ENCODE measurements around the gene SLC1A5.

Gene SLC1A5

DNA sequence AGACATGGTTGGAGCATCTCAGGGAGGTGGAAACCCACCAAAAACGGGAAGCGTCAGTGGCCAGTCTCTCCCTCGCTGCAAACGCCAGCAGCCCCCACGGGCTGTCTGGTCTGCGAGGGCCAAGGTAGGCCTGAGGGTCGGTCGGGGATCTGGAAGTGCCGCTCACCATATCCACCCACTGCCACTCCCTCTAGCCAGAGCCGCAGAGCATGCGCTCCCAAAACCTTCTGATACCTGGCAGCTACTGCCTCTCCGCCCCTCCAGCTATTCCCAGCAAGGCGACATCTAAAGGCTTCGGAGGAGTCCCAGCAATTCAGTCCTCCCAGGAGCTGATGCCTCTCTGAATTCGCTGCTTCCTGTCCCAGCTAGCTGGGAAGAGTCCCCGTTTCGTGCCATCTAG is 46.9 kb downstream of the SLC1A5 start:
- no peak for DNase-seq

DNA sequence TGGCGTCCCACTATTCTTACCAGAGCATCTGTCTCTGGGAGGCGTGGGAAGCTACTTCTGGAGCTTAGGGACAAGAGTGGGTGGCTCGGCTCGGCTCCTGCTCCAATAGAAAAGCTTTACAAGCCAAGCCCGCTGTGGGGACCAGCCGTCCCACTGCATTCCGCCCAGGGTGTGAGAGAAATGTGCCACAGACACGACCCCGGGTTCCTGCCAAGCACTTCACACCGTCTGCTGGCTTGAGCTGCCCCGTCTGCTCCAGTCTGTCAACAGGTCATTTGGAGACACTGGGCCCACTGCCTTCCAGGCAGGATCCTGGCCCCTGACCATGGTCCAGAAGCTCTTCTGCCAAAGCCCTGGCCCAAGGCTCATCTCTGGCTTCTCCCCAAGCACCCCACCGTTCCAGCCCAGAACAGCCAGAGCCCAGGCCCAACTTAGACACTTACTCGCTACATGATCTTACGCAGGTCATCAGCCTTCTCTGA is 49.1 kb downstream of the SLC1A5 start:
- no peak for DNase-seq

DNA sequence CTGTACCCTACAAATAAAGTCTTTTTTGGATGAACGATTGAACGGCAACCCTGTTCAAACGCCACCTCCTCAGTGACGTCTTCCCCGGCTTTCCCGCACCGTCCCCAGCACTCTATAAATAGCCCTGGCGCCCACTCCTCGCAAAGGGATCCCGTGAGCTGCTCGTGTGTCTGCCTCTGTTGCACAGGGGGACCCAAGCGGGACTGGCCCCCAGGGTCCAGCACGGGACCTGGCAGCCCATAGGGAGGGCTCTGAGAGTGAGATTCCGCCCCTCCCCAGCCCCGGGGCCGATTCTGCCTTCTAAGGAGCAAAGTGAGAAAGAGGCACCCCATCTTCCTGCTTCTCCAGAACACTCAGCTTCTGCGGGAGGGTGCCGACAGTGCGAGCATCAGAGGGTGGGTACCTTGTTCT is 50.6 kb downstream of the SLC1A5 start:
- no peak for DNase-seq

DNA sequence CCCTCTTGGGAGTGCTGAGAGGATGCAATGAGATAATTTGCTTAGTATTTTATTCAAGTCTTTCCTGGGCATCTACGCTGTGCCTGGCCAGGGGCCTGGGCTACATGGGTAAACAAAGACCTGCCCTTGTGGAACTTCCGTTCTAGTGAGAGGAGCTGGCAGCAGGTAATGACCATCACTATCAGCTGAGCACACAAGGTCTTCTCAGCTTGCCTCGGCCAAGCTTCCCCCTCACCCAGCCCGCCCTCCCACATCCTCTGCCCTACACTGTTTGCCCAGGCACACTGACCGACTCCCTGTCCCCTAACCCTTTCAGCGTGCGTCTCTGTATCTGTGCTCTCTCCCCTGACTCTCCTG is 51.1 kb downstream of the SLC1A5 start:
- no peak for DNase-seq

DNA sequence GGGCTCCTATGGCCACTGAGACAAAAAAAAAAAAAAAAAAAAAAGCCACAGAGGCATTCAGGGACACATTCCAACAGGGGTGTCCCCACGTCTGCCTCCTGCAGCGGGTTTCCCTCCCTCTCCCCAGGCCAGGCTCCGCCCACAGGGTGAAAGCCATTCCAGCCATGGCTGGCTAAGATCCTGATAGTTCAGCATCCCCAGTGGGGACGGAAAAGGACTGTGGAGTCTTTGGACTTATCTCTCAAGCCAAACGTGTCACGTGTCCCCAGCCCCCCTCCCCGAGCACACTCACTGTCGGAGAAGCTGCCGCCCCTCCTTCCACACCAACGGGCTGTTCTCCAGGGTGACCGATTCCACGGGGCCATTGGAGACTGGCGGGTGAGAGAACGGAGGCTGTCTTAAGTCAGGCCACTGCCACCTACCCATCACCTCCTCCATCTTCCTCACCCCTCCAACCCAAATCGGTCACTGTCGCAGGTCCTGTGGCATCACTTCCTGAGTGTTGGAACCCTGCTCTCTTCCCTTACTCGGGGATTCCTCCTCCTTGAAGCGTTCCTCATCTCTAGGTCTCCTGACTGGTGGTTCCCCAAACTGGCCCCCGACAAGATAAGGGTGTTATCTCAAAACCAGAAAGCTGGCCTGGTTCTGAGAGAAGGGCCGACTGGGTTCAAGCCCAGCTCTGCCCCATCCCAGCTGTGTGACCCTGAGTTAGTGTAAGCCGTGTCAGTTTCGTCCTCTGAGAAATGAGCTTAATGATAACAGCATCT is 51.7 kb downstream of the SLC1A5 start:
- DNase-seq = no peak

DNA sequence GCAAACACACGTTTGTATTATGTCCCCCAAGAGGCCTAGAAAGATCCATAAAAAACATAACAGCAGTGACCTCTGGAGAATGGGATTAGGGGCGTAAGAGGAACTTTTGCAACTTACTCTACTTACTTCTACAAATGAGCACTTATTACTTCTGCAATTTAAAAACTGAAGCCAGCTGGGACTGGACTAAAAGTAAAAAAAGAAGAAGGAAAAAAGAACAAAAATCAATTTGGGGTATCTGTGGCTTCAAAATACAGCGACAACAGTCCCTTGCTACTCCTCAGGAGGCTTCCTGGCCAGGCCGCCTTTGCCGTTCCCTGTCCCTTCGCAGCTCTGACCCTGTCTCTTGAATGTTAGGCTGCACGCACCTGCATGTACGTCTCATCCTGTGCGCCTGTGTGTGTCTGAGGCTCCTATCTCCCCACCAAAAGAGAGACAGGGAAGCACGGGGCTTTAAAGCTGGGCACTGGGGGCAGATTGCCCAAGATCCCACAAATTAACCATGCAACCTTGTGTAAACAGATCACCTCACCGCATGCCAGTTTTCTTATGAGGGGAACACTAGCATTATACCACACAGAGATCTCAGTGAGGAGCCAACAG is 54.6 kb downstream of the SLC1A5 start:
- DNase-seq = no peak

DNA sequence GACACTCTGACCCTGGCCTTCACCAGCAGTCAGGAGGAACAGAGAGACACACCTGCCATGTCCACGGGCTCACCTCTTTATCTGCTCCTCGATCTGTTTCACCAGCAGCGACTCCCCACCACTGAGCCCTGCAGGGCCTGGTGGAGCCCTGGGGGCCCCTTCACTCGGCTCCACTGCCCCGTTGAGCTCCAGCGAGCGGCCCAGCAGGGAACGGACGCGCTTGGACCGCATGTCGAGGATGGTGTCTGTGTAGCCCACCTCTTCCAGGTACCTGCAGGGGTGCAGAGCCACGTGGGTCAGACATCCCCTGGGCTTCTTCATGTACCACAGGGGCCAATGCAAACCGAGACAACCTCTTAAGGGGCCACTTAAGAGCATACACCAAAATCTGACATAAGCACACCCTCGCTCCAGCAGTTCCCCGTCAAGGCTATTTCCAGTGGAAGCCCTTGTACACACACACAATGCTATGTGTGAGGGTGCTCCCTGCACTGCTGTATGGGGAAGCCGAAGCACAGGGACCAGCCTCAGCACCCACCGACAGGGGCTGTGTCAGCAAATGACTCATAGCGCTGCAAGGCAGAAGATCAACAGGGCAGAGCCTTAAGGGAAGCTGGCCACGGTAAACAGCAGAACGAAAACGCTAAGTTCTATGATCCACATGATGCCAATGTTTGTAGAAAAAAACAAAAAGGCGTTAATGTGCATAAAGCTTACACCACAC is 55.3 kb downstream of the SLC1A5 start:
- DNase-seq = no peak

DNA sequence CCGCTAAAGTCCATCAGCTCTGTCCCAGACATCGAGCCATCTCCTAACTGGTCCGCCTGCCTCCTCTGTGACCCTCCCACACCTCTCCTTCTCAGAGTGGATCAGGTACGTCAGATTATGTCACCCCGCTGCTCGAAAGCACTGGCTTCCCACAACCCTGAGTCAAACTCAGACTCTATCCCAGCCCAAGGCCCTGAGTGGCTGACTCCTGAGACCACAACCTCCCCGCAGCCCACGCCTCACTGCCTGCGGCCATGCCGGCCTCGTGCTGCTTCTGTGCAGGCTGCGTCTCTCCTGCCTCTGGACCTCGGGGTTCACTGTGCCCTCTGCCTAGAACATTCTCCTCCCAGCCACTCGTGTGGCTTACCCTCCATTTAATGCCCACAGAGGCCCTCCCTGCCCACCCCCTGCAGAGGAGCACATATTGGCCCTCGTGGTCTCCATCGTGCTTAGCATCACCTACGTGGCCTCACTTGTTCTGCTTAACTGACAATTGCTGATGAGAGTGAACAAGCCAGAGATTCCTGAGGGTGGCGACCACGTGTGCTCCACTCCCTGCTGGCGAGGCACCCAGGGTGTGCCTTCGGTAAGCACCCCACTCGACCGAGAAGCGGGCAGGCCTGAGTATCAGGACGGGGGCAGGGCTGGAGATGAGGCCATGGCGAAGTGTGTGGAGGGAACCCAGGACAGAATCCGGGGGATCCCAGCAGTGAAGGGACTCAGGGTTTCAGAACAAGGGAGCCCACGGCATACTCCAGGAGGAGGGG is 56.0 kb downstream of the SLC1A5 start:
- DNase-seq = no peak

DNA sequence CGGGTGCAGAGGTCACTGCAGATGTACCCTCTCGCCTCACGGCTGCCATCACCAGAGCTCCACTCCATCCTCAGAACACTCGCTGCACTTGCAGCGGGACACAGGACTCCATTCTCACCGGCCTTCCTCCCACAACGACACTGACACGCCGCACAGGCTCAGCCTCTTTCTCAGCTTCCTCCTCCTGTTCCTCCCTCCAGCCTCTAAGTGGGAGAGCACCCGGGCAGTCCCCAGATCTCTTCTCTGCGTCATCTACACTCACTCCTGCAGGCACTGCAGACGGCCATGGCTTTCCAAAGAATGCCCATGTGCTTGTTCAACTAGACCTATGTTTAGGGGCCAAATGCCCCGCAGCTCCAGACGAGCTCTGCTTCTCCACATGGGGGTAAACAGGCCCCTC is 56.8 kb downstream of the SLC1A5 start:
- DNase-seq = no peak

DNA sequence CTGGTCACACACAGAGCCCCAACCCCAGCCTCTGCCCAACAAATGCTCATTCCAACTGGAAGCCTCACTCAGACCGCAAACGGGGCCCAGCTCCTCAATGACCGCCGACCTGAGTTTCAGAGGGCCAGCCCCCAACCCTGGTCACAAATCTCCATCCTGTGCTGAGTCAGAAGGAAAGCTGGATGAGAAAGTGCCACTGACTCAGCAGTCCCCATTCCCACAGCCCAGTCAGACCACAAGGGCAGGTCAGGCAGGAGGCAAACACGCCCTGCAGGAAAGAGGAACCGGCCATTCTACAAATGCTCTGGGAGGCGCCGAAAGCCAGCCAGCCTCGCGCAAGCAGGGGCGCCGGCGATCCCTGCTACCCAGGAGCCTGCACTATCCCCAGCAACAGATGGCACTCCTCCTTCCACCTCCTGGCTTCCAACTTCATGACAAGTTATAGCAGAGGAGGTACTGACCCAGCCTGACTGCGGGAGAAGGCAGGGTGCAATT is 57.3 kb downstream of the SLC1A5 start:
- no peak for DNase-seq

DNA sequence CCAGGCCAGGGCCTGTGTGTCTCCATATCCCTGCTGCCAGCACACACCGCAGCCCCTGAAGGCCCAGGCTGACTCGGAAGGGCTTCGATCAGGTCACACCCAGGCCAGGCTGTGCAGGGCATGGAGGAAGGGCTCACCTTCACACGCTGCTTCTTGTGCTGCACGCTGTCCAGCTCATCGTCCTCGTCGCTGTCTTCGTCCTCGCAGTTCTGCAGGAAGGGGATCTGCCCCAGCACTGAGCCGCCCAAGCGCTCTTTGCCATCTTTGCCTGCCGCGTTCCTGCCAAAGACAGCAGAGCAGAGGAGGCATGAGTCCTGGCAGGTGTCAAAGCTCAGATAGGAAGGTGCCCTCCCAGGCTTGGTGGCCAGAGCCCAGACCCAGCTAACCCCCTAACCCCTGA is 57.8 kb downstream of the SLC1A5 start:
- DNase-seq = no peak

DNA sequence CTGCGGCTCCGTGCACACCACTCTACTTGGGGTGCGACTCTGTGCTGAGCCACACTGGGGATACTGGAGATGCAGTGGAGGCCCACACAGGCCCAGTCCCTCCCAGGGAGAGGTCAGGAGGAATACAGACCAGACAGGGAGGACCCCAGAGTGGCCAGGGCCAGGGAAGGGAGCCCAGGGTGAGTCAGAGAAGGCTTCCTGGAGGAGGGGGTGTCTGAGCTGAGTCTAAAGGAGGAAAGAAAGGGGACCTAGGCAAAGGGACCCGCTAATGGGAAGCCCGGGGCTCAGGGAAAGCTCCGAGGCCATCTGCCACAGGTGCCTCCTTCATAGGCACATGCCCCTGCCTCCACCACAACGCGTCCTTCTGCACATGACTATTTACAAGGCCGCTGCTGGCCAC is 58.2 kb downstream of the SLC1A5 start:
- no peak for DNase-seq

DNA sequence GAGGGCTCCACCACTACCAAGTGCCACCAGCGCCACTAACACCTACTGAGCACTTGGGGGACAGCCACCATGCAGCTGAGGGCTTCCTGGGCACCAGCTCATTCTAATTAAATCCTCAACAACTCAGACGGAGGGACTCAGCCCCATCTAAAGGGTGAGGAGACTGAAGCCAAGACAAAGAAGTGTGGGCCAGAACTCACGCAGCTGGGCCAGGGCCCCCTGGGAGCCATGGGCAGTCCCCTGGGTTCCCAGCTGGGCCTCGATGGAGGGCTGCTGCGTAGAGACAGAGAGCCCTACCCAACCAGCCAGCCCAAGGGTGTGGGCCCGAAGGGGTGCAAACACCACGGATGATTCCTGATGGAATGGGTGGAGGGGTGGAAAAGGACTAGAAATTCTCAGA is 58.7 kb downstream of the SLC1A5 start:
- no peak for DNase-seq

DNA sequence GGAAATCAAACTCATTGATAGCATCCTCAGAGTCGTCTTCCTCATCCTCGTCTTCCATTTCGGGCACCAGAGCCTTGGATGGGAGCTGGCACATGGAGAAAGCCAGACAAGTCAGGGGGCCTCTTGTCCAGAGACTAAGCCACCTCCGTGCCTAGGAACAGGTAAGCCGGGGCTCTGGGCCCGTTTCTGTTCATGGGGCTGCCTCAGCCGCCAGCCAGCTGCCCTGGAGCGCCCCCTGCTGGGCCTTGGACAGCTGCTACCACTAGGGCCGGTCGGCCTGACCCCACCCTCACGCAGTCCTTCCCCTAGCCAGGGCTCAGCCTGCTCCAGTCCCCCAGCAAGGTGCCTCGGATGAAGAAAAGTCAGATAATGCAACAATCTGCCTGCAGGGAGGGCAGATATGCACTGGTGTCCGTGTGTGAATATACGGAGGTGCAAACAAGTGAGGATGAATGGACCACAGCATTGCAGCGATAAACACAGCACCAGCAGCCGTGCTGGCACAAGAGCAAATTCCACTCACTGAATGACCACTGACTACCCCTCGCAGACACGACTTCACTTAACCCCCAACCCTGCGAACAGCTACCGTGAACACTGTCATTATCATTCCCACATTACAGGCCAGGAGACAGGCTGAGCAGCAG is 59.6 kb downstream of the SLC1A5 start:
- peak; percentile 42 to 86 (median 76) for DNase-seq

DNA sequence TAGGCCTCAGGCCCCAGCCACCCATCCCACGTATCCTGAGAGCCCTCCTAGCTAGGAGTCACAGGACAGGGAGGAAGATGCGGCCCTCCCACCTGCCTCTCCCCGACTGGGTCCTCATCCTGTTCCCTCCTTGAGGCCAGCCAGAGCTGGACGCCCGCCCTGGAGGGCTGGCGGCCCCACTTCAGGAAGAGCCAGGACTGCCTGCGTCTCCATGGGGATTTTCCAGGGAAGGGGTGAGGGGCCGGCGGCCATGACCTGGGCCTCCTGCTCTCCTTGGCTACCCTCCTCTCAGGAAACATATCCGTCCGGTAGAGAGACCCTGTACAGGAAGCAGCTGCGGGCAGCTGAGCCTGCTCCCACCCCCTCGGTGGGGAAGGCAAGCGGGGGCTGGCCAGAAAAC is 60.2 kb downstream of the SLC1A5 start:
- no peak for DNase-seq

DNA sequence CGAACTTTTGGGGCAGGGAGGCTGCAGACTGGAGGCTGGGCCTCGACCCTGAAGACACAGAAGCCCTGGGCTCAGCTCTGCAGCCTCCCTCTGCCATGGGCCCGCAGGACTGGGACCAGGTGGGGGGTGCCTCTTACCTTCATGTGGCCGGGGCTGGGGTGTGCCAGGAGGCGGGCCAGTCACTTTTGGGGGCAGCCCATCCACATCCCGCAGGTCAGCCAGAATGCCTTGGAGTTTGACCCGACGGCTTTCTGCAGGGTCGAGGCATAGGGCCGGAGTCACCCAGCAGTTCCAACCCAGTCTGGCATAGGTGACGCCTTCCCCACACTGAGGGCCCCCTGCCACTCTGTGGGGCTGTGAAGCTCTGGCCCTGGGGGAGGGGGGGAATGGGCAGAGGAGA is 60.6 kb downstream of the SLC1A5 start:
- no peak for DNase-seq

DNA sequence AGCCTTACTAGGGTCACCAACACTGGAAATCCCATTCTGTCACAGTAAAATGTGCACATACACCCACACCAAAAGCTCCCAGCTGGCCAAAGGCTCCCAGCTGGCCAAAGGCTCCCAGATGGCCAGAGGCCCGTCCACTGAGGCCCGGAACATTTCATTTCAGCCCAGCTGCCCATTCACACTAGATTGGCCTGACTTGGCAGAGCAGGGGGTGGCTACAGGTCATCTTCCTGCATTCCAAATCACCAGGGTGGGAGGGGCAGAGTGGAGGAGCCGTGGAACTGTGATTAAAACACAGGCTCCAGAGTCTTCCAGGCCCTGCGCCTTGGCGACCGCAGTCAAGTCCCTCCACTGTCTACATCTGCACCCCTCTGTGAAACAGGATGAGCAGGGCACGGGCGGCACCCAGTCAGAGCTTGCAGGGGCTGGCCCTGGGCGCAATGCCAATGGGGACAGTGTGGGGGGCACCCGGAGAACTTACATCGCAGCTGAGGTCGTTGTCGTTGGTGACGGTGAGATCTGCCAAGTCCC is 61.4 kb downstream of the SLC1A5 start:
- no peak for DNase-seq

DNA sequence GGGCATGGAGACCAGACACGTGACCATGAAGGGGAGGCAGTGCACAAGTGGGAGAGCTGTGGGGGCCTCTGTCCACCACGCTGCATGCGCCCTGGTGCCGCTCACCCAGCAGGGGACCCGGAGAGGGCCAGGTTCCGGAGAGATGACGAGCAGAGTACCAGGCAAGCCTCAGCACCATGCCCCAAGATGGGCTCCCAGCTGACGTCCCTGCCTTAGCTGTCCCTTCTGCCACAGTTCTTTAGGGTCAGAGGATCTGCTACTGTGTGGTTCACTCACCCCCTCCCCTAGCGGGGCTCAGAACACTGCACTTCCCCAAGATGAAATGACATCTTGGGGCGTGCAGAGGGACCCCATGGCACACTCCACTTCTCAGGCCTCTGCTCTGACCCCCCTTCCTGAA is 61.8 kb downstream of the SLC1A5 start:
- no peak for DNase-seq

DNA sequence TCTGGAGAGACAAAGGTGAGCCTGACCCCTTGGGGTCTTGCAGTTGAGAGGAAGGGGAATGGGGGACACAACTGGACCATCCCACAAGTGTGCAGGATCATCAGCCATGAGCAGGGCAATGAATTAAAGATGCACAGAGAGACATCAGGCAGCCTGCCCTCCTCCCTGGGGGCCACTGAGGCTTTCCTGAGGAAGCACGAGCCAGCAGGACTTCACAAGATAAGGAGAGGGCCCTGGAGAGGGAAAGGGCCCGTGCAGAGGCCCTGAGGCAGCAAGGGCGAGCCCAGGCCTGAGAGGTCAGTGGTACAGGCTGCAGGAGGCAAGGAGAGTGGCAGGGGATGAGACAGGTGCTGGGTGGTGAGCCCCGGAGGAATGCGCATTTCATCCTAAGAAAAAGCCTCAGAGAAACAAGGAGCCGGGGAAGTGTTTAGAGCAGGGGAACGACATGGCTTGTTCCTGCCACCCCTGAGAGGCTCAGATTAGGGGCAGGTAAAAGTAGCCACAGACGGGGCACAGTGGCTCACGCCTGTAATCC is 62.5 kb downstream of the SLC1A5 start:
- DNase-seq = no peak

DNA sequence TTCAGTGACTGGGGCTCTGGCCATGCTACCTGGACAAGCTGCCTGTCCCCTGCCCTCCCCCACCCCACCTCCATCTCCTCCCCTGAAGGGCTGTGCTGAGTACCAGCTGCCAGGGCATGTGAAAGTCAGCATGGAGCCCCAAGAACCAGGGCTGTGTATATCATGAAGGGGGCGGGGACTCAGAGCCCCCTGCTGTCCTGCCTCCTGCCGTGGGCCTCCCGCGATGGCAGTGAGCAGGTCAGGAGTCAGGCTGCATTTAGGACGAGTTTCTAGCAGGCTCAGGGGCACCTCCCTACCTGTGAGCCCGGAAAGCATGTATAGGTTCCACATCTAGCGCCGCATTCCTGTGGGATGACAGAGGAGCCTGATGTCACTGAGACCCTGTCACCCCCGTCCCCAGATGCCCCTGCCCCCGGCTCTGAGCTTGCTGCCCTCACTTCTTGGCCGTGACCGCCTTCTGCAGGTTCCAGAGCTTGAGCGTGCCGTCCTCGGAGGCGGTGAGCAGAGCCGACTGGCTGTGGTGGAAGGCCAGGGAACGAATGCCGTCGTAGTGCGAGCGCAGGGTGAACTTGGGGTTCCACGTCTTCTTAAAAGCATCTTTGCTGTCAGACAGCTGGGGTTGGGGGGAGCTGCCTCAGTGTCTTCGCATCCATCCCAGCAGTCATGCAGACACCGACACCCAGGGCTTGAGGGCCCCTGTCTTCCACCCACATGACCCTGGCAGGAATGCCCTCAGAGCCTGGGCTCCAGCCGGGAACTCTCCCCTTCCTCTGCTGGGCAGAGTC is 63.2 kb downstream of the SLC1A5 start:
- no peak for DNase-seq

Data from activated naive CD4-positive, alpha-beta T cell (primary cell).